ENCODE data around the gene PSD4. TPM values are rescaled to one million over a fixed set of nuclear protein-coding genes. Genes with fewer than 3 reads are reported as not detected.

The PSD4 gene
- total RNA-seq, 2 donors from 2014 or later, result 13.1 to 16.9 TPM

- Histone ChIP-seq H3K27ac (no peak overlapping the region), H3K4me3 (no peak overlapping the region), H3K36me3 (no peaks in the 10 kb centered on the region), H3K9me3 (no peaks in the 10 kb centered on the region), H3K4me1 (ENCODE audit: control insufficient read depth in 1 of 2, low read depth in 2 of 2) (peaks cover 20 to 28% of the 10 kb centered on the region in 2 donors), H3K27me3 (replicated peaks; ENCODE audit: insufficient read depth) (no peaks in the 10 kb centered on the region)
- no peak for DNase-seq (ENCODE audit: low spot score)
- TF ChIP-seq CTCF (IDR thresholded peaks at IDR 0.05), result no peak
- ATAC-seq (ENCODE audit: insufficient number of reproducible peaks, low FRiP score, low read depth), result no peak
Observed at GRCh38 chr2:113237604-113238160, 63.9 kb downstream of the PSD4 start.

GRCh38 chr2:113238871-113239839 is 65.4 kb downstream of the PSD4 start:
- TF ChIP-seq CTCF (IDR thresholded peaks at IDR 0.05), result no peak
- no peak overlapping the region for H3K4me3 ChIP-seq
- H3K27me3 ChIP-seq (replicated peaks; ENCODE audit: insufficient read depth), result no peaks in the 10 kb centered on the region
- no peaks in the 10 kb centered on the region for H3K36me3 ChIP-seq
- ATAC-seq (ENCODE audit: insufficient number of reproducible peaks, low FRiP score, low read depth) (no peak), DNase-seq (ENCODE audit: low spot score) (no peak)
- peak overlapping the region in 1 of 2 donors; percentile 71 for H3K27ac ChIP-seq
- H3K9me3 ChIP-seq, result no peaks in the 10 kb centered on the region
- H3K4me1 ChIP-seq (ENCODE audit: control insufficient read depth in 1 of 2, low read depth in 2 of 2), result peaks cover 20 to 28% of the 10 kb centered on the region in 2 donors

GRCh38 chr2:113240150-113240914 is 66.6 kb downstream of the PSD4 start:
- Histone ChIP-seq H3K27ac (peak overlapping the region; percentile 71 to 72), H3K4me3 (peak overlapping the region; percentile 16)

GRCh38 chr2:113240915-113241911 is 67.4 kb downstream of the PSD4 start:
- ATAC-seq (ENCODE audit: insufficient number of reproducible peaks, low FRiP score, low read depth) (peak; percentile 88), DNase-seq (ENCODE audit: low spot score) (peak; percentile 78)
- H3K4me1 ChIP-seq (ENCODE audit: control insufficient read depth in 1 of 2, low read depth in 2 of 2), result peaks cover 20 to 28% of the 10 kb centered on the region in 2 donors

More at GRCh38 chr2:113240150-113240914, 66.6 kb downstream of the PSD4 start:
- H3K9me3 ChIP-seq, result no peaks in the 10 kb centered on the region
- H3K27me3 ChIP-seq (replicated peaks; ENCODE audit: insufficient read depth), result no peaks in the 10 kb centered on the region
- H3K36me3 ChIP-seq, result no peaks in the 10 kb centered on the region
- DNase-seq (ENCODE audit: low spot score) (peak; percentile 62), ATAC-seq (ENCODE audit: insufficient number of reproducible peaks, low FRiP score, low read depth) (peak; percentile 45)
- no peak for TF ChIP-seq CTCF (IDR thresholded peaks at IDR 0.05)
- H3K4me1 ChIP-seq (ENCODE audit: control insufficient read depth in 1 of 2, low read depth in 2 of 2), result peaks cover 20 to 28% of the 10 kb centered on the region in 2 donors

More at GRCh38 chr2:113240915-113241911, 67.4 kb downstream of the PSD4 start:
- Histone ChIP-seq H3K4me3 (peak overlapping the region; percentile 16), H3K27me3 (replicated peaks; ENCODE audit: insufficient read depth) (no peaks in the 10 kb centered on the region), H3K27ac (peak overlapping the region; percentile 71 to 72), H3K36me3 (no peaks in the 10 kb centered on the region), H3K9me3 (no peaks in the 10 kb centered on the region)
- no peak for TF ChIP-seq CTCF (IDR thresholded peaks at IDR 0.05)
